Measurements from ENCODE around the gene PKD1L1. TPM values are rescaled to one million over a fixed set of nuclear protein-coding genes. Genes with fewer than 3 reads are reported as not detected.

The PKD1L1 gene
- total RNA-seq, 4 donors from 2014 or later: 0.38 to 81.7 (median 0.82) TPM

DNA sequence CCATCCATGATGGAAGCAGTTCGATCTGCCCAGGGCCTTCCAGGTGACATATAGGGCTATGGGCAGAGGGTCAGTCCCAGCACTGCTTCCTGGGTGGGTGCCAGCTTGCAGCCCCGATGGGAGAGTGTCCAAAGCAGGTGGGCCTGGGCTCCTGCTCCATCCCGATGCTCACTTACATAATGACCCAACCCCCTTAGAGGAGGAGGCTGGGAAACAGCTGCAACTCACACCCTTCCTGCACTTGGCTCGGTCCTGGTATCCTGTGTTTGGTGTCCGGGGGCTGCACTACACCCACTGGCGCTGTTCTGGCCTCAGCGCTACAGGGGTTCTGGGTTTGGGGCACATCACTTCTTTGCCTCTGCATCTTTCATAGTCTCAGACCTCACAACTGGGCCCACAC lies 58.5 kb downstream of the PKD1L1 start:
- TF ChIP-seq, protein P1, sequence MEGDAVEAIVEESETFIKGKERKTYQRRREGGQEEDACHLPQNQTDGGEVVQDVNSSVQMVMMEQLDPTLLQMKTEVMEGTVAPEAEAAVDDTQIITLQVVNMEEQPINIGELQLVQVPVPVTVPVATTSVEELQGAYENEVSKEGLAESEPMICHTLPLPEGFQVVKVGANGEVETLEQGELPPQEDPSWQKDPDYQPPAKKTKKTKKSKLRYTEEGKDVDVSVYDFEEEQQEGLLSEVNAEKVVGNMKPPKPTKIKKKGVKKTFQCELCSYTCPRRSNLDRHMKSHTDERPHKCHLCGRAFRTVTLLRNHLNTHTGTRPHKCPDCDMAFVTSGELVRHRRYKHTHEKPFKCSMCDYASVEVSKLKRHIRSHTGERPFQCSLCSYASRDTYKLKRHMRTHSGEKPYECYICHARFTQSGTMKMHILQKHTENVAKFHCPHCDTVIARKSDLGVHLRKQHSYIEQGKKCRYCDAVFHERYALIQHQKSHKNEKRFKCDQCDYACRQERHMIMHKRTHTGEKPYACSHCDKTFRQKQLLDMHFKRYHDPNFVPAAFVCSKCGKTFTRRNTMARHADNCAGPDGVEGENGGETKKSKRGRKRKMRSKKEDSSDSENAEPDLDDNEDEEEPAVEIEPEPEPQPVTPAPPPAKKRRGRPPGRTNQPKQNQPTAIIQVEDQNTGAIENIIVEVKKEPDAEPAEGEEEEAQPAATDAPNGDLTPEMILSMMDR (IDR thresholded peaks at IDR 0.05): no peak
- DNase-seq (ENCODE audit: low spot score): no peak
- ATAC-seq (ENCODE audit: low FRiP score): no peak

DNA sequence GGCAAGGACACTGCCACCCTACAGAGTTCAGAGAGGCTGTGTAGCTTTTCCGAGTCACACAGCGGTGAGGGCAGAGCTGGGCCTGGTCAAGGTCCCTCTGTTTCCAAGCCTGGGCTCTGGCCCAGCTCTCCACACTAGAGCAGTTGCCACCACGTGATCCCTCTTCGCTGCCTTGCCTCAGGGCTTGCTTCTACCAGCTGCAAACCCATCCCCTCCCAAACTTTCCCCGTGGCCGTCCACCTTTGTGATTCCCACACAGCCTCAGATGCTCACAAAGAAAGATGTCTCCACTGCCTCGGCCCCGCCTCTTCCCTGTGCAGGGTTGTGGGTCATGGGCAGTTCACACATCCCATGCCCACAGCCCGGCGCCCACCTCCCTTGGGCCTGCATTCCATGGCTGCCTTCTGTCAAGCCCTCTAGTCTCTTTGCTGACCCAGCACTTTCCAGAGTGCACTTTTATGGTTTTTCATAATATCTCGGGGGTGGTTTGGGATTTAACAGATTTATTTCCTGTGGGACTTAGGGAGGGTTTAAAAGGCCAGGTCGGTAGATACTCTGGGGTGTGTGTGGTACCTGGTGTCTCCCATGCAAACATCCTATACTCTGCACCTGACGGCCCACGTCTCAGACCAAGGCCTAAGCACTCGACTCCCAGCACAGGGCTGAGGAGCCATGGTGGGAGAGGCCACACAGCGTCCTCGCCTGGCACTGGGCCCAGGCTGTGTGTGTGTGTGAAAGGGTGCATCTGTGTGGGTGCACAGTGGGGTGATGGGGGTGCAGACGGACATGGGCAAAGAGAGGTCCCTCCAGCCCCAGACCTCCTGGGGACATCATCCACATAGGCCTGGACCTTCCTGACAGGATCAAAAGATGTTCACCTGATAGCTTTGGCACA lies 59.6 kb downstream of the PKD1L1 start:
- TF ChIP-seq, protein P1 (IDR thresholded peaks at IDR 0.05): no peak
- DNase-seq (ENCODE audit: low spot score) (no peak), ATAC-seq (ENCODE audit: low FRiP score) (no peak)

DNA sequence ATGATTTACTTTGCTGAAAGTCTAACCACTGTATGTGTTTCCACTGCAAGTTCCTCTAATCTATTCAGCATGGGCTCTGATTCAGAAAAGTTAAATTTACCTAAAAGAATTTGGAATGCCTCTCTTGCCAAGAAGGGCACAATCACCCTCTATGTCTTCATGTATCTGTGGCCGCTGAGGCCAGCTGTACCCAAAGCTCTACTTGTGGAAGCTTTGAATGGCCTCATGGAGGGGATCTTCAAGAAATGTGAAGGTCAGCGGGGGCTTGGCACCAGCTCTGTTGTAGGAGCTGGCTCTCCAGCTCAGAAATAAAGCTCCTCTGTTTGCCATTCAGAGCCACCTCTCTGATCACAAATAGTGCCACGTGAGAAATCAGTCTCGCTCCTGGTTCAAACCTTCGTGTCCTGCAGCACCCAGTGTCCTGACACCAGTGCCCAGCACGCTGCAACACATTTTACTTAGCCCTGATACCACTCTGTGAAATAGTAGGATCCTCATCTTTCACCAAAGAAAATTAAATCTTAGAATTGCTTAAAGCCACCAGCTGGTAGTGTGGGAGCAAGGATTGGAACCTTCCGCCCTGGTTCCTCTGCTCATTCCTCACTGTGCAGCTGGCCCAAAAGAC lies 61.1 kb downstream of the PKD1L1 start:
- TF ChIP-seq, protein P1 (IDR thresholded peaks at IDR 0.05): no peak
- ATAC-seq (ENCODE audit: low FRiP score) (no peak), DNase-seq (ENCODE audit: low spot score) (no peak)

DNA sequence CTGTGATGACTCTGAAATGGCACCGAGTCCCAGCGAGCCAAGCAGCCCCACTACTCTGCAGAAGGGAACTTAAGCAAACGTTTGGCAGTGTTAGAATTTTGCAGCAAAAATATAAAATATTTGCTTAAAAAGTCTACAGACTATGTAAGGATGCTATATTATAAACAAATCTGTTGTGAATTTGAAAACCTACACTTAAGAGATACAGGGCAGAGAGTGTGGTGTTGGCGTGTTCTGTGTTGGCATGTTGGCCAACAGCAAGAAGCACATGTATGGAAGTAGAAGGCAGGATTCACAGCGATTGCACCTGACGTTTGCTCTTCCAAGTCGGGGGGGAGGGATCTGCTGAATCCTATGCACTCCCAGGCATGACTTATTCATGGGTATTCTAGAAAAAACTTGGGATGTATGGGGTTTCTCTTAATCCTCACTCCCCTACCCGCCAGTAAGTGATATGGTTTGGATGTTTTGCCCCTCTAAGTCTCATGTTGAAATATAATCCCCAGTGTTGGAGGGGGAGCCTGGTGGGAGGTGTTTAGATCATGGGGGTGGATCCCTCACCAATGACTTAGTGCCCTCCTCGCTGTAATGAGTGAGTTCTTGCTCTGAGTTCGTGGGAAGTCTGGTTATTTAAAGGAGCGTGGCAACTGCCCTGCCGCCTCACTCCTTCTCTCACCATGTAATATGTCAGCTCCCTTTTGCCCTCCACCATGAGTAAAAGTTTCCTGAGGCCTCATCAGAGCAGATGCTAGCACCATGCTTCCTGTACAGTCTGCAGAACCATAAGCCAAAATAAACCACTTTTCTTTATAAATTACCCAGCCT lies 62.1 kb downstream of the PKD1L1 start:
- no peak for ATAC-seq (ENCODE audit: low FRiP score)
- DNase-seq (ENCODE audit: low spot score): no peak
- TF ChIP-seq, protein P1 (IDR thresholded peaks at IDR 0.05): no peak

DNA sequence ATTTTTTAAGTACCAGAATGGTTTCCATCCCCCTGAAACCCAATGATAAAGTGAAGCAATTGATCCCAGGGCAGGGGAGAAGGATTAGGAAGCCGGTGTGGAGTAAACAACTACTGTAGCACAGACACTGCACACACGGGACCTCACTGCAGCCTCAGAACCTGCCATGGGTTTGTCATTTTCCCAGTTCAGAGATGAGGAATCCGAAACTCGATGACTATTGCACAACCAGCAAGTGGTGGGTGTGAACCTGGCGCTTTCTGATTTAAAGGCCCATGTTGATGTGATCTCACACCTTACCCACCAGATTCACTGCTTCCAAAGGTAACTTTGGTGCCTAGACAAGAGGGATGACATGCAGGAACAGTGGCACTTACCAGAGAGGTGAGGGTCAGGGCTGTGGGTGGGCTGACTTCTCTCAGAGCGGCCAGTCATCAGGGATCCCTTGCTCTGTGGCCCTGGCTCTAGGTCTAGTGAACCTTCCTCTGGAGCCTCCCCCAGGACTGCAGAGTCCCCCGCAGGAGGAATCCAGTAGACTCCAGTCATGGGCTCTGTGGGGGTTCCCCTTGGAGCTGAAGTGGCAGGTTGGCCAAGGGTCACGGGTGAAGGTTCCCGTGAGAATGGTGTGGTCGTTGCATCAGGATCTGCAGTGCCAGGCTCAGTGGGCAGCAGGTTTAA lies 62.8 kb downstream of the PKD1L1 start:
- DNase-seq (ENCODE audit: low spot score) (no peak), ATAC-seq (ENCODE audit: low FRiP score) (no peak)
- TF ChIP-seq, protein P1 (IDR thresholded peaks at IDR 0.05): no peak

DNA sequence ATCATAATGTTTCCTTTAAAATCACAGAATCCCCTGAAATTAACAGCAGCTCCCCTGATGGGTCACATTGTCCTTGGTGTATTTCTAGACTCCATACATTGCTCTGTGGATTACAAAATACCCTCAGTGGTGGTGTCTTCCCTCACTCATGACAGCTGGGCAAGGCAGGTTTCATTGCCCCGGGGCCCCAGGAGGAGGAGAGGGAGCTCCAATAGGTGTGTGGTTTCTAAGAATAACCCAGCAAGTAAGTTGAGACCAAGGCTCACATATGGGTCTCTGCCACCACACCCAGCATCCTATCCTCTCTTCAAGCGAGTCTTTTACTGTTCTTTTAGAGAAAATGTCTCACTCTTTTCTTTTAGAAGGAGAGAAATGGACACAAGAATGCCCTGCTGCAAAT lies 63.6 kb downstream of the PKD1L1 start:
- ATAC-seq (ENCODE audit: low FRiP score) (no peak), DNase-seq (ENCODE audit: low spot score) (no peak)

More for the DNA sequence above, 63.6 kb downstream of the PKD1L1 start:
- TF ChIP-seq, protein P1 (IDR thresholded peaks at IDR 0.05): no peak
